Measurements from ENCODE around the gene WDR47.

WDR47 gene

DNA sequence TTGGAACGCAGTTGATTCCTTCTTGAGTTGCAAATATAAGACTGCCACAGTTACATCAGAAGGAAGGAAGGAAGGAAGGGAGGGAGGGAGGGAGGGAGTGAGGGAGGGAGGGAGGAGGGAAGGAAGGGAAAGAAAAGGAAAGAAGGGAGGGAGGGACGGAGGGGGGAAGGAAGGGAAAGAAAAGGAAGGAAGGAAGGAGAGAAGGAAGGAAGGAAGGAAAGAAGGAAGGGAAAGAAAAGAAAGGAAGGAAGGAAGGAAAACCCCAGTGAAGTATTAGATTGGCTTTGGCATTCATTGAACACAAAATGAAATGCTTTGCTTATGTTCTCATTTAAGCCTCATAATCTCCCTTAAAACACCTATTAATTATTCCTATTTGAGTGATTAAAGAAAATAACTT, 6.4 kb upstream of the WDR47 start:
- no peaks in the 10 kb centered on the region for H3F3A ChIP-seq (ENCODE audit: control insufficient read depth, insufficient read depth)
- no peaks in the 10 kb centered on the region for H4K20me1 ChIP-seq (ENCODE audit: control insufficient read depth, insufficient read depth, low read depth, low read length)
- no peak overlapping the region for H3K4me3 ChIP-seq (ENCODE audit: low read length)
- no peaks in the 10 kb centered on the region for H3K4me1 ChIP-seq (ENCODE audit: control insufficient read depth, low read length)
- no peaks in the 10 kb centered on the region for H3K36me3 ChIP-seq (ENCODE audit: control insufficient read depth, low read length)
- no peaks in the 10 kb centered on the region for H3K79me2 ChIP-seq (ENCODE audit: control insufficient read depth, low read length)
- H3K9me3 ChIP-seq (ENCODE audit: control insufficient read depth, insufficient read depth, low read length): no peaks in the 10 kb centered on the region
- H3K27me3 ChIP-seq (ENCODE audit: control insufficient read depth, low read length): peaks cover 9% of the 10 kb centered on the region
- no peak overlapping the region for H3K27ac ChIP-seq (ENCODE audit: low read depth, low read length)
- TF ChIP-seq, protein P1, sequence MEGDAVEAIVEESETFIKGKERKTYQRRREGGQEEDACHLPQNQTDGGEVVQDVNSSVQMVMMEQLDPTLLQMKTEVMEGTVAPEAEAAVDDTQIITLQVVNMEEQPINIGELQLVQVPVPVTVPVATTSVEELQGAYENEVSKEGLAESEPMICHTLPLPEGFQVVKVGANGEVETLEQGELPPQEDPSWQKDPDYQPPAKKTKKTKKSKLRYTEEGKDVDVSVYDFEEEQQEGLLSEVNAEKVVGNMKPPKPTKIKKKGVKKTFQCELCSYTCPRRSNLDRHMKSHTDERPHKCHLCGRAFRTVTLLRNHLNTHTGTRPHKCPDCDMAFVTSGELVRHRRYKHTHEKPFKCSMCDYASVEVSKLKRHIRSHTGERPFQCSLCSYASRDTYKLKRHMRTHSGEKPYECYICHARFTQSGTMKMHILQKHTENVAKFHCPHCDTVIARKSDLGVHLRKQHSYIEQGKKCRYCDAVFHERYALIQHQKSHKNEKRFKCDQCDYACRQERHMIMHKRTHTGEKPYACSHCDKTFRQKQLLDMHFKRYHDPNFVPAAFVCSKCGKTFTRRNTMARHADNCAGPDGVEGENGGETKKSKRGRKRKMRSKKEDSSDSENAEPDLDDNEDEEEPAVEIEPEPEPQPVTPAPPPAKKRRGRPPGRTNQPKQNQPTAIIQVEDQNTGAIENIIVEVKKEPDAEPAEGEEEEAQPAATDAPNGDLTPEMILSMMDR (IDR thresholded peaks at IDR 0.05; ENCODE audit: low read depth, low read length, poor library complexity, severe bottlenecking): no peak
- TF ChIP-seq EZH2phosphoT487 (IDR thresholded peaks at IDR 0.05; ENCODE audit: borderline replicate concordance, low read length): no peak
- H3K9me2 ChIP-seq (replicated peaks; ENCODE audit: control insufficient read depth, low read length): no peaks in the 10 kb centered on the region
- no peak overlapping the region for H3K4me2 ChIP-seq (ENCODE audit: low read length)

DNA sequence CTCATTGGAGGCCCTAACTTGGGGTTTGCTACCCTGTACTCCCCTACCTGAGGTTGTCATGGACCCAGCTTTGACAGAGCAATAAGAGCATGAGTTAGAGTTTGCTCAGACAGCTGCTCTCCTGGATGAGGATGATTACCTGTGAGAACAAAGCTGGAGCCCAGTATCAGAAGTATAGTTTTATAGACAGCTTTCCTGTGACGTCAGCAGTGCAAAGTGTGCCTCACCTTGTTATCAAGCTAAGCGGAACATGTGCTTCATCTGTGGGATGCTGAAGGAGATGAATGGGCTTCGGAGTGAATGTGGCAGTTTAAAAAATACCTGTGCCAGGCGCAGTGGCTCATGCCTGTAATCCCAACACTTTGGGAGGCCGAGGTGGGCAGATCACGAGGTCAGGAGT, 5.4 kb upstream of the WDR47 start:
- Histone ChIP-seq H3K9me3 (ENCODE audit: control insufficient read depth, insufficient read depth, low read length) (no peaks in the 10 kb centered on the region), H3K4me2 (ENCODE audit: low read length) (no peak overlapping the region), H3K27ac (ENCODE audit: low read depth, low read length) (no peak overlapping the region), H3F3A (ENCODE audit: control insufficient read depth, insufficient read depth) (no peaks in the 10 kb centered on the region), H4K20me1 (ENCODE audit: control insufficient read depth, insufficient read depth, low read depth, low read length) (no peaks in the 10 kb centered on the region), H3K4me3 (ENCODE audit: low read length) (no peak overlapping the region), H3K27me3 (ENCODE audit: control insufficient read depth, low read length) (peaks cover 9% of the 10 kb centered on the region), H3K79me2 (ENCODE audit: control insufficient read depth, low read length) (no peaks in the 10 kb centered on the region), H3K36me3 (ENCODE audit: control insufficient read depth, low read length) (no peaks in the 10 kb centered on the region), H3K4me1 (ENCODE audit: control insufficient read depth, low read length) (peaks cover 4% of the 10 kb centered on the region), H3K9me2 (replicated peaks; ENCODE audit: control insufficient read depth, low read length) (no peaks in the 10 kb centered on the region)
- TF ChIP-seq, protein P1 (IDR thresholded peaks at IDR 0.05; ENCODE audit: low read depth, low read length, poor library complexity, severe bottlenecking): no peak
- no peak for TF ChIP-seq EZH2phosphoT487 (IDR thresholded peaks at IDR 0.05; ENCODE audit: borderline replicate concordance, low read length)

- Histone ChIP-seq H3K79me2 (ENCODE audit: control insufficient read depth, low read length) (peaks cover under 1% of the 10 kb centered on the region; the same call in 1 of the 2 replicates), H3K4me3 (ENCODE audit: low read length) (no peak overlapping the region), H3K4me1 (ENCODE audit: control insufficient read depth, low read length) (peaks cover 5% of the 10 kb centered on the region), H3F3A (ENCODE audit: control insufficient read depth, insufficient read depth) (no peaks in the 10 kb centered on the region), H3K36me3 (ENCODE audit: control insufficient read depth, low read length) (0 out of 2 replicates have a peak, but pooled peaks cover under 1% of the 10 kb centered on the region), H3K9me3 (ENCODE audit: control insufficient read depth, insufficient read depth, low read length) (no peaks in the 10 kb centered on the region), H4K20me1 (ENCODE audit: control insufficient read depth, insufficient read depth, low read depth, low read length) (no peaks in the 10 kb centered on the region), H3K27me3 (ENCODE audit: control insufficient read depth, low read length) (peaks cover 9% of the 10 kb centered on the region), H3K27ac (ENCODE audit: low read depth, low read length) (no peak overlapping the region), H3K9me2 (replicated peaks; ENCODE audit: control insufficient read depth, low read length) (no peaks in the 10 kb centered on the region), H3K4me2 (ENCODE audit: low read length) (no peak overlapping the region)
- no peak for TF ChIP-seq EZH2phosphoT487 (IDR thresholded peaks at IDR 0.05; ENCODE audit: borderline replicate concordance, low read length)
- TF ChIP-seq, protein P1 (IDR thresholded peaks at IDR 0.05; ENCODE audit: low read depth, low read length, poor library complexity, severe bottlenecking): no peak
Measured at GRCh38 chr1:109046671-109047070, 4.8 kb upstream of the WDR47 start.

Measured in DOHH2 (cell line).